ENCODE data around the gene CCND3. TPM values are rescaled to one million over a fixed set of nuclear protein-coding genes. Genes with fewer than 3 reads are reported as not detected.

Gene CCND3
- total and polyA plus RNA-seq, 2 experiments from 2014 or later = 47.8 to 70.7 TPM

DNA sequence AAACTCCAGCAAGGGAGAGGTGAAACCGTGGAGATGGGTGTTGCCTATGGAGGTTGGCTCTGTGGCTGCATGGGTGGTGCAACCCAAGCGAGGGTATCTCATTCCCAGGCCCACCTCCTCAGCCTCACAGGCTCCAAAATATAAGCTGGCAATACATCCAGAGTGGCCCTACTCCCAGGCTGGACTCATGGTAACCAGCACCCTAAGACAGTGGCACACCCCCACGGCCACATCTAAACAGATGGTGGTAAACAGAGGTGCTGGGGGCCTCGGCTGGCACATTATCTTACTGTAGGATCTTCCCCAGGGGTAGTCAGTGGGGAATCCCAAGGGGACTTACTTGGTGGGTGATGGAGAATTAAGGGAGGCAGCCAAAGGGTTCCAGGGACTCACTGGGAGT, 33.7 kb upstream of the CCND3 start:
- DNase-seq = no peak
- H3K9me2 ChIP-seq (ENCODE audit: insufficient read depth) = no peaks in the 10 kb centered on the region
- H4K20me1 ChIP-seq (ENCODE audit: insufficient read depth) = no peaks in the 10 kb centered on the region
- no peaks in the 10 kb centered on the region for H3K36me3 ChIP-seq (ENCODE audit: low read depth)
- no peak overlapping the region for H3K9ac ChIP-seq
- peaks cover 11% of the 10 kb centered on the region for H3F3A ChIP-seq (ENCODE audit: insufficient read depth)
- TF ChIP-seq EZH2phosphoT487 (IDR thresholded peaks at IDR 0.05; ENCODE audit: insufficient read depth, low read depth) = no peak
- no peak for TF ChIP-seq EZH2 (IDR thresholded peaks at IDR 0.05; ENCODE audit: insufficient read depth, poor library complexity, severe bottlenecking)
- H3K79me2 ChIP-seq (ENCODE audit: insufficient read depth) = no peaks in the 10 kb centered on the region
- H3K4me2 ChIP-seq (ENCODE audit: unreplicated experiment) = no peak overlapping the region
- H3K9me3 ChIP-seq (ENCODE audit: low read depth) = no peaks in the 10 kb centered on the region
- in situ Hi-C loops (cut with MboI) = no loop called here
- no peak overlapping the region for H3K4me3 ChIP-seq
- H3K27ac ChIP-seq = no peak overlapping the region
- H2AFZ ChIP-seq = no peak overlapping the region
- H3K4me1 ChIP-seq (ENCODE audit: insufficient read depth) = peaks cover 19% of the 10 kb centered on the region
- no peaks in the 10 kb centered on the region for H3K27me3 ChIP-seq (replicated peaks; ENCODE audit: insufficient read depth)
- WGBS, 2 experiments (ENCODE audit: low coverage in 1 of 2, low lambda C conversion rate in 2 of 2, missing lambda C conversion rate in 2 of 2) = 68 to 72% methylated on average over 4 of the region's 4 CpGs

DNA sequence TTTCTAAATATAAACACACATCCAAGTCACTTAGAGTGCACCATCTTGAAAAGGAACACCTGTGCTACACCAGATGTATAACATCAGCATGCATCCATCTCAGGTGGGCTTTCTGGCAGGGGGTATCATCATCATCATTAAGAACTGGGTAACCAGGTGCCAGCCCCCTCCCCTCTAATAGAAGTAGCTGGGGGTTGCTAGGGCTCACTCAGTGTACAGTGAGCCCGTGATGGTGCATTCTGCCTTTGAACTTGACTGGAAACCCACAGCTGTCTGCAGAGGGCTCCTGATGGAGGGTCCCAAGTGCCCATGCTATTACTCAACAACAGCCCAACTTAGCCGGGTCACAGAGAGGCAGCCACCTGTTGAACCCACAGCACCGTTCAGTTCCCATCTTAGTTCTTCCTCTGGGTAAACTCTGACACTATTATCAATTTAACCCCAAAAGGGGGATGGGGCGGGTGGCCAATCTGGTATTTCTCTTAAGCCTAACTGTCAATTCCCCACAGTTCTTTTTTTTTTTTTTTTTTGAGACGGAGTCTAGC, 32.7 kb upstream of the CCND3 start:
- Histone ChIP-seq H3K9ac (no peak overlapping the region), H3K4me1 (ENCODE audit: insufficient read depth) (peaks cover 19% of the 10 kb centered on the region), H3K79me2 (ENCODE audit: insufficient read depth) (no peaks in the 10 kb centered on the region), H3F3A (ENCODE audit: insufficient read depth) (peaks cover 11% of the 10 kb centered on the region), H3K4me2 (ENCODE audit: unreplicated experiment) (no peak overlapping the region), H4K20me1 (ENCODE audit: insufficient read depth) (no peaks in the 10 kb centered on the region), H3K9me2 (ENCODE audit: insufficient read depth) (no peaks in the 10 kb centered on the region), H3K36me3 (ENCODE audit: low read depth) (no peaks in the 10 kb centered on the region), H3K27ac (no peak overlapping the region), H3K4me3 (no peak overlapping the region), H2AFZ (no peak overlapping the region), H3K9me3 (ENCODE audit: low read depth) (no peaks in the 10 kb centered on the region), H3K27me3 (replicated peaks; ENCODE audit: insufficient read depth) (no peaks in the 10 kb centered on the region)
- TF ChIP-seq EZH2 (IDR thresholded peaks at IDR 0.05; ENCODE audit: insufficient read depth, poor library complexity, severe bottlenecking) (no peak), EZH2phosphoT487 (IDR thresholded peaks at IDR 0.05; ENCODE audit: insufficient read depth, low read depth) (no peak)
- DNase-seq = no peak
- 82% methylated on average over 5 of the region's 5 CpGs for WGBS, 2 experiments (ENCODE audit: low coverage in 1 of 2, low lambda C conversion rate in 2 of 2, missing lambda C conversion rate in 2 of 2)
- in situ Hi-C loops (cut with MboI) = no loop called here

DNA sequence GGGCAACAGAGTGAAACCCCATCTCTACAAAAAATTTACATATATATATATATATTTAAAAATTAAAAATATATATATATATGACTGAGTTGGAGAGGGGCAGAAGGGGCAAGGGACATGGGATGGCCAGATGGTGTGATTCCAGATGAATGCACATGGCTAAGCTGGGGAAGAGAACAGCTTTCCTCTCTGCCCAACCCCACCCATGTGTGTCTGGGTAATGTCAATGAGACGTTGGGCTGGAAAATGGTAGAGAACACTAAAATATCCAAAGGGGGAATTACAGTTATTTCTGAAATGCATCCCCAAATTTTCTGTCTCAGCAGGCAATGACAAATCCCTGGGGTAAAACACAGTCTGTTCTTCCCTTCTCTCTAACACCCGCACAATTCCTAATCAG, 31.2 kb upstream of the CCND3 start:
- Histone ChIP-seq H3K4me2 (ENCODE audit: unreplicated experiment) (no peak overlapping the region), H3K79me2 (ENCODE audit: insufficient read depth) (no peaks in the 10 kb centered on the region), H3K9ac (no peak overlapping the region), H3K9me2 (ENCODE audit: insufficient read depth) (no peaks in the 10 kb centered on the region), H3K9me3 (ENCODE audit: low read depth) (no peaks in the 10 kb centered on the region), H2AFZ (no peak overlapping the region), H3K4me3 (no peak overlapping the region), H3K4me1 (ENCODE audit: insufficient read depth) (peaks cover 24% of the 10 kb centered on the region), H3K27me3 (replicated peaks; ENCODE audit: insufficient read depth) (no peaks in the 10 kb centered on the region), H3K36me3 (ENCODE audit: low read depth) (no peaks in the 10 kb centered on the region), H4K20me1 (ENCODE audit: insufficient read depth) (no peaks in the 10 kb centered on the region), H3K27ac (no peak overlapping the region), H3F3A (ENCODE audit: insufficient read depth) (peaks cover 11% of the 10 kb centered on the region)
- in situ Hi-C loops (cut with MboI) = no loop called here
- WGBS, 2 experiments (ENCODE audit: low coverage in 1 of 2, low lambda C conversion rate in 2 of 2, missing lambda C conversion rate in 2 of 2) = 25 to 36% methylated on average over 2 of the region's 2 CpGs
- no peak for DNase-seq
- TF ChIP-seq EZH2 (IDR thresholded peaks at IDR 0.05; ENCODE audit: insufficient read depth, poor library complexity, severe bottlenecking) (no peak), EZH2phosphoT487 (IDR thresholded peaks at IDR 0.05; ENCODE audit: insufficient read depth, low read depth) (no peak)

DNA sequence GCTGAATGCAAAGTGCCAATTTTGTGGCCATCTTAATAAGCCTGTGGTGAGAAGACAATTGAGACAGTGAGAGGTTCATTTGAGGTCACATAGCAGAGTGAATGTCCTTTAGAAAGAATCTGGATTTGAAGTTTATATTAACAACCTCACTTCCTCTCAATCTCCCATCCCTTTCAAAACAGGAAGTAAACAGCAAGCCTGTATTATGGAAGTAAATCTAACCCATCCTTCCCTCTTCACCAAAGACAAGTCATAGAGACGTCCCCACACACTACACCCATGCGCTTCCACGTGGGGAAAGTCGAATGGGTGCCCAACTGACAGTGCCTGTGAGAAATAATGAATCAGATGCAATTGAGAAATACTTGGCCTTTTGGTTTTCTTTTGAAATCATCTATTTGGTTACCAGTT, 28.8 kb upstream of the CCND3 start:
- 8 to 11% methylated on average over 4 of the region's 4 CpGs for WGBS, 2 experiments (ENCODE audit: low coverage in 1 of 2, low lambda C conversion rate in 2 of 2, missing lambda C conversion rate in 2 of 2)
- H3F3A ChIP-seq (ENCODE audit: insufficient read depth) = peaks cover 21% of the 10 kb centered on the region
- no peaks in the 10 kb centered on the region for H3K27me3 ChIP-seq (replicated peaks; ENCODE audit: insufficient read depth)
- H3K79me2 ChIP-seq (ENCODE audit: insufficient read depth) = no peaks in the 10 kb centered on the region
- peak overlapping the region; percentile 73 for H3K27ac ChIP-seq
- peak overlapping the region; percentile 53 for H3K4me2 ChIP-seq (ENCODE audit: unreplicated experiment)
- H2AFZ ChIP-seq = peak overlapping the region; percentile 71
- H3K9ac ChIP-seq = peak overlapping the region; percentile 26; the same call in 1 of the 2 replicates
- H3K4me1 ChIP-seq (ENCODE audit: insufficient read depth) = peaks cover 29% of the 10 kb centered on the region
- H4K20me1 ChIP-seq (ENCODE audit: insufficient read depth) = no peaks in the 10 kb centered on the region
- no peaks in the 10 kb centered on the region for H3K36me3 ChIP-seq (ENCODE audit: low read depth)
- TF ChIP-seq EZH2 (IDR thresholded peaks at IDR 0.05; ENCODE audit: insufficient read depth, poor library complexity, severe bottlenecking) (no peak), EZH2phosphoT487 (IDR thresholded peaks at IDR 0.05; ENCODE audit: insufficient read depth, low read depth) (no peak)
- H3K9me3 ChIP-seq (ENCODE audit: low read depth) = no peaks in the 10 kb centered on the region
- H3K9me2 ChIP-seq (ENCODE audit: insufficient read depth) = no peaks in the 10 kb centered on the region
- H3K4me3 ChIP-seq = no peak overlapping the region
- in situ Hi-C loops (cut with MboI) = no loop called here
- peak; percentile 91 for DNase-seq

Data from GM23248 (cell line).